Activated T-cell treated with anti-CD3 and anti-CD28 coated beads, Interleukin-2, amount 50 U/mL, for 72 hours (primary cell): ENCODE data around the gene UPK3BL2. TPM values are rescaled to one million over a fixed set of nuclear protein-coding genes. Genes with fewer than 3 reads are reported as not detected.
"Not testable (repeated sequence)": the region's sequence is repeated elsewhere in the genome, so short reads cannot be mapped to it uniquely, and the experiment has no call there.

Experiments used
- ATAC-seq, 2 donors: fragments of 150-1000 bp; cut with Tn5 transposase; replicated peaks in 1 of 2; 2 replicates each; pipeline ENCODE4 v1.10.0; 2021; ENCODE audit warnings: moderate library complexity in 2 of 2, mild to moderate bottlenecking in 1 of 2
- DNase-seq, 2 donors: peaks; one replicate each; pipeline ENCODE4 v3.0.0; 2021 to 2022; ENCODE audit warnings: mixed read lengths in 1 of 2
- H3K27ac Mint-ChIP-seq: one replicate; pipeline ENCODE4 v1.8.0; 2022; ENCODE audit warnings: mild to moderate bottlenecking, moderate library complexity, mixed read lengths
- H3K27me3 Mint-ChIP-seq: one replicate; pipeline ENCODE4 v1.8.0; 2022; ENCODE audit warnings: low read depth, mixed read lengths
- H3K36me3 Mint-ChIP-seq, 2 donors: one replicate each; pipeline ENCODE4 v1.8.0; 2022; ENCODE audit warnings: mixed read lengths in 2 of 2, mild to moderate bottlenecking in 1 of 2; ENCODE audit not compliant: insufficient read depth in 2 of 2
- H3K4me1 Mint-ChIP-seq: one replicate; pipeline ENCODE4 v1.8.0; 2022; ENCODE audit warnings: low read depth, mixed read lengths
- H3K4me3 Mint-ChIP-seq, 2 donors: one replicate each; pipeline ENCODE4 v1.8.0; 2022; ENCODE audit warnings: mild to moderate bottlenecking in 2 of 2, mixed read lengths in 2 of 2, moderate library complexity in 2 of 2
- H3K9me3 Mint-ChIP-seq, 2 donors: one replicate each; pipeline ENCODE4 v1.8.0; 2022; ENCODE audit warnings: mixed read lengths in 2 of 2
- total RNA-seq, 2 donors: library from RNA; stranded (reverse); gene quantifications; one replicate each; pipeline ENCODE4 v1.2.3, GENCODE V29; 2022

The UPK3BL2 gene
- total RNA-seq, result 10 to 100 TPM; 24.8 to 37.9 TPM

- not testable (repeated sequence) for H3K4me3 Mint-ChIP-seq, H3K9me3 Mint-ChIP-seq, ATAC-seq, DNase-seq, H3K36me3 Mint-ChIP-seq, H3K4me1 Mint-ChIP-seq, H3K27me3 Mint-ChIP-seq, H3K27ac Mint-ChIP-seq
Observed at GRCh38 chr7:102543596-102543995, at the start of gene UPK3BL2. Gene UPK3BL2 (minus strand): TSS chr7:102543696. CDS start chr7:102543636, 60 bp downstream.

GRCh38 chr7:102592477-102593019 lies 49.1 kb upstream of the UPK3BL2 start:
- not testable (repeated sequence) for DNase-seq, H3K4me1 Mint-ChIP-seq, H3K27me3 Mint-ChIP-seq, H3K4me3 Mint-ChIP-seq, H3K27ac Mint-ChIP-seq, H3K9me3 Mint-ChIP-seq, H3K36me3 Mint-ChIP-seq
- peak; percentile 65 to 72 for ATAC-seq

GRCh38 chr7:102589857-102590256 lies 46.4 kb upstream of the UPK3BL2 start:
- not testable (repeated sequence) for H3K9me3 Mint-ChIP-seq, H3K4me3 Mint-ChIP-seq, H3K27ac Mint-ChIP-seq, DNase-seq, H3K4me1 Mint-ChIP-seq, H3K27me3 Mint-ChIP-seq, H3K36me3 Mint-ChIP-seq
- ATAC-seq, result peak; percentile 58 to 65

- not testable (repeated sequence) for H3K9me3 Mint-ChIP-seq, H3K27me3 Mint-ChIP-seq, H3K27ac Mint-ChIP-seq, H3K4me3 Mint-ChIP-seq, DNase-seq, ATAC-seq, H3K4me1 Mint-ChIP-seq, H3K36me3 Mint-ChIP-seq
Observed at GRCh38 chr7:102583495-102583894, 40.0 kb upstream of the UPK3BL2 start.

GRCh38 chr7:102581722-102582121 lies 38.2 kb upstream of the UPK3BL2 start:
- not testable (repeated sequence) for H3K27ac Mint-ChIP-seq, H3K36me3 Mint-ChIP-seq, ATAC-seq, DNase-seq, H3K4me1 Mint-ChIP-seq, H3K4me3 Mint-ChIP-seq, H3K27me3 Mint-ChIP-seq, H3K9me3 Mint-ChIP-seq

GRCh38 chr7:102578486-102578885 lies 35.0 kb upstream of the UPK3BL2 start:
- not testable (repeated sequence) for DNase-seq, H3K4me3 Mint-ChIP-seq, ATAC-seq, H3K27me3 Mint-ChIP-seq, H3K36me3 Mint-ChIP-seq, H3K4me1 Mint-ChIP-seq, H3K27ac Mint-ChIP-seq, H3K9me3 Mint-ChIP-seq

- H3K36me3 Mint-ChIP-seq, H3K27ac Mint-ChIP-seq: not testable (repeated sequence)
Observed at GRCh38 chr7:102577315-102578240, 34.1 kb upstream of the UPK3BL2 start.

GRCh38 chr7:102576363-102576762 lies 32.9 kb upstream of the UPK3BL2 start:
- not testable (repeated sequence) for H3K27me3 Mint-ChIP-seq, H3K9me3 Mint-ChIP-seq, H3K4me1 Mint-ChIP-seq, DNase-seq, H3K36me3 Mint-ChIP-seq
- Mint-ChIP-seq H3K4me3 (peak overlapping the region in 1 of 2 donors; percentile 55), H3K27ac (peak overlapping the region; percentile 72)
- ATAC-seq, result peak; percentile 38 to 48

More at GRCh38 chr7:102577315-102578240, 34.1 kb upstream of the UPK3BL2 start:
- ATAC-seq, H3K9me3 Mint-ChIP-seq, H3K27me3 Mint-ChIP-seq, H3K4me3 Mint-ChIP-seq, DNase-seq, H3K4me1 Mint-ChIP-seq: not testable (repeated sequence)

GRCh38 chr7:102574607-102575006 lies 31.1 kb upstream of the UPK3BL2 start:
- H3K4me3 Mint-ChIP-seq, H3K27ac Mint-ChIP-seq, H3K27me3 Mint-ChIP-seq, DNase-seq, H3K36me3 Mint-ChIP-seq, H3K4me1 Mint-ChIP-seq, ATAC-seq, H3K9me3 Mint-ChIP-seq: not testable (repeated sequence)

- not testable (repeated sequence) for H3K36me3 Mint-ChIP-seq, H3K9me3 Mint-ChIP-seq, H3K27me3 Mint-ChIP-seq, H3K4me1 Mint-ChIP-seq
- DNase-seq, result peak; percentile 97 to 100
- Mint-ChIP-seq H3K27ac (peak within 1 kb of the TSS; percentile 88), H3K4me3 (peak within 1 kb of the TSS; percentile 88 to 93)
- peak; percentile 87 for ATAC-seq
Observed at GRCh38 chr7:102572261-102573239, 29.1 kb upstream of the UPK3BL2 start, which contains the start of gene POLR2J3. Gene POLR2J3 (minus strand): TSS chr7:102572583. CDS start chr7:102572521, 62 bp downstream.

GRCh38 chr7:102568620-102569019 lies 25.1 kb upstream of the UPK3BL2 start:
- not testable (repeated sequence) for H3K4me1 Mint-ChIP-seq, DNase-seq, ATAC-seq, H3K27me3 Mint-ChIP-seq, H3K36me3 Mint-ChIP-seq, H3K27ac Mint-ChIP-seq, H3K9me3 Mint-ChIP-seq, H3K4me3 Mint-ChIP-seq

- not testable (repeated sequence) for H3K36me3 Mint-ChIP-seq, H3K4me3 Mint-ChIP-seq, H3K27me3 Mint-ChIP-seq, H3K27ac Mint-ChIP-seq, ATAC-seq, DNase-seq, H3K9me3 Mint-ChIP-seq, H3K4me1 Mint-ChIP-seq
Observed at GRCh38 chr7:102550808-102551422, 7.4 kb upstream of the UPK3BL2 start, which contains the start of gene SPDYE2. Gene SPDYE2 (plus strand): TSS chr7:102551226. CDS start chr7:102553256, 2,030 bp downstream.
